Fibroblast of skin of right biceps (primary cell): Measurements from ENCODE around the gene ATRN.
"Not testable (repeated sequence)": the region's sequence is repeated elsewhere in the genome, so short reads cannot be mapped to it uniquely, and the experiment has no call there.

ENCODE experiments used
- DNase-seq: peaks from one replicate; pipeline ENCODE4 v3.0.0-alpha.2; 2013

ATRN gene

GRCh38 chr20:3576363-3576762, 105.5 kb downstream of the ATRN start:
- DNase-seq, result no peak

DNA sequence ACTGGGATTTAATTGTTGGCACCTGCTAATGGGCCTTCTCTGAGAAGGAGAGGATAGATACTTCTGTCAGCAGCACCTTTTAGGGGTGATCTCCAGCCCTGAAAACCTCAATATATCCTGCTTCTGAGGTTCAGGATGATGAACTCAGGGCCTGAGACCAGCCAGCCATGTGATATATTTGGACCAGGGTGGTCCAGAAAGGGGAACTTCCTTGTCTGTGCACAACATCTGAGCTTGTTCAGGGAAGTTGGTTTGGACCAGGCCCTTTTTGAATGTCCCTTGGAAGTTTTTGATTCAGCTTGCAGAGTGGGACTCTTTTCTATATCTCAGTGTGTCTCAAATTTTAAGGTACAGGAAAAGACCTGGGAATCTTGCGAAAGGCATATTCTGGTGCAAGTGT, 106.5 kb downstream of the ATRN start:
- no peak for DNase-seq

- DNase-seq, result no peak
These were observed 109.6 kb downstream of the ATRN start for GRCh38 chr20:3580412-3580811.

DNA sequence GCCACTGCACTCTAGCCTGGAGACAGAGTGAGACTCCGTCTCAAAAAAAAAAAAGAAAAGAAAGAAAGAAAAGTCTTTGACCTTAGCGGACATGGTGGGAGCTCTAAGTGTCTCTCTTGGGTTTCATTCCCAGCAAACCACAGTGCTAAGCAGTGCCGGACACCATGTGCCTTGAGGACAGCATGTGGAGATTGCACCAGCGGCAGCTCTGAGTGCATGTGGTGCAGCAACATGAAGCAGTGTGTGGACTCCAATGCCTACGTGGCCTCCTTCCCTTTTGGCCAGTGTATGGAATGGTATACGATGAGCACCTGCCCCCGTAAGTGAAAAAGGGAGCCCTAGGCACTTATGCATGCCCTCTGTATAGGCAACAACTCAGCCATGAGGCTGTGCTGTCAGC, 112.9 kb downstream of the ATRN start:
- no peak for DNase-seq

GRCh38 chr20:3586093-3586492, 115.3 kb downstream of the ATRN start:
- DNase-seq, result no peak

GRCh38 chr20:3590164-3590563, 119.3 kb downstream of the ATRN start:
- DNase-seq, result no peak

DNA sequence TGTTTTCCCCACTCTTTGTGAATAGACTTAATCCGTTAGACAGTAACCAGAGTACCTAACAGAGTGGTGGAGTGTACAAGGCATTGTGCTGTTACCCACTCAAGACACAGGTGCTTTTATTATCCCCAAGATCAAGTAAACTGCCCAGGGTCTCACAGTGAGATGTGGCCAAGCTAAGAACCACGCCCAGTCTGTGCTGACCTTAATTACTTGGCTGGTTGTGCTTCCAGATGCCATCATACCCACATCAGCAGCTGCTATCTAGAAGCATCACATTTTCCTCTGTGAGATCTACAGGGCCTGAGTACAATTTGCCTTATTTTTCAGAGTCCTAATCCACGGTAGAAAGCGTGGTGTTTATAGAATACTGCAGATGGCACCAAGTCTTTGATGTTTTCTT, 122.1 kb downstream of the ATRN start:
- DNase-seq, result no peak

- no peak for DNase-seq
These were observed 124.7 kb downstream of the ATRN start for GRCh38 chr20:3595541-3595940.

- no peak for DNase-seq
These were observed 132.3 kb downstream of the ATRN start for GRCh38 chr20:3603108-3603507.

DNA sequence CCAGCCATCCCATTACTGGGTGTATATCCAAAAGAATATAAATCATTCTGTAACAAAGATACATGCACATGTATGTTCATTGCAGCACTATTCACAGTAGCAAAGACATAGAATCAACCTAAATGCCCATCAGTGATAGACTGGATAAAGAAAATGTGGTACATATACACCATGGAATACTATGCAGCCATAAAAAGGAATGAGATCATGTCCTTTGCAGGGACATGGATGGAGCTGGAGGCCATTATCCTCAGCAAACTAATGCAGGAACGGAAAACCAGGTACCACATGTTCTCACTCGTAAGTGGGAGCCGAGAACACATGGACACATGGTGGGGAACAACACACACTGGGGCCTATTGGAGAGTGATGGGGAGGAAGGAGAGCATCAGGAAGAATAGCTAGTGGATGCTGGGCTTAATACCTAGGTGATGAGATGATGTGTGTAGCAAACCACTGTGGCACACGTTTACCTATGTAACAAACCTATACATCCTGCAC, 134.6 kb downstream of the ATRN start:
- DNase-seq, result not testable (repeated sequence)

DNA sequence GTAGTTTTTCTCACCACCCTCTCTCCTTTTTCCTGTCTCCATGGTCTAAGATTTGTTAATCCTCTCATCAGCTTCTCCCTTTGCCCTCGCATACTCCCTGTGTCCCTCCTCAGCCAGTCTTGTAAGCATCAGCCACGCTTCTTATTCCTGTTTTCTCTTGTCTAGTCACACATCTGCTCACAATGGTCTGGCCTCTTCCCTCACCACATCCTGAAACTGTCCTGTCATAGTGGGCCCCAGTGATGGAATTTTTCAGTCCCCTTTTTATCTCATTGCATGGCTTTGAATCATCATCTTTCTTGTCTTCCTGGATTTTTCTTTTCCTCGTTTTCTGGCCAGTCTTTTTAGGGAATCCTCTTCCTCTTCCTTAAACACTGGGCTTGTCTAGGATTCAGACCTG, 135.2 kb downstream of the ATRN start:
- DNase-seq, result peak; percentile 66

- no peak for DNase-seq
These were observed 141.1 kb downstream of the ATRN start for GRCh38 chr20:3611901-3612300.

DNA sequence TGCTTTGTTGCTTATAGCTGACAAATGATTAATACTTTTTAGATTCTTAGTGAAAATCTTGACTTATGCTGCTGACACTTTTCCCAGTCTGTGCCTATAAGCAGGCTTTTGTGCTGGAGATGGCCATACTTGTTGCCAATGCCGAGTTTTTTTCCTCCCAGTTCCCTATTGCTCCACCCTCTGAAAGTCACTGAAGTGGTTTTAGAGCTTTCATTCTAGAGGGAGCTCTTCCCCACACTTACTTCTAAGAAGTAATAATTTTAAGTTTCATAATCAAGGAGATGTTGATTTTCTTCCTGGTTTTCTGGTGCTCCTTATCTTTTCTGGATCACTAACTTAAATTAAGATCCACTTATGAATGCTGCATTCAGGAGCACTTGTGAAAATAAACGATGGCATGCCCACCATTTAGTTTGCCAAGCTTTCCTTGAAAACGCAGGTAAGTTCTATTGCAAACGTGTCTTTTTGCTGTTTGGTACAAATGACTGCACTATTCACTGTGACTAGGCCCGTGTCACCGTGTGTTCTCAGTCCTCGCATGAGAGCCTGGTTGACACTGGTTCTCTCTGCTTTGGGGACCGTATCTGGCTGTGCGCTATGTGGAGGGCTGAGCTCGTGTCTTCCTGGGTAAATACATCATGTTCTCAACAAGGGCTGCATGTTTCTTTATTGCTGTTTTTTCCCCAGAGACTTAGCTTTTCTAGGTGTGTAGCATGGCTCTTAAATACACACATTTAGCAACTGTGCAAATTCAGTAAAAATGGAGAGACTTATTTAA, 142.2 kb downstream of the ATRN start:
- DNase-seq, result no peak

DNA sequence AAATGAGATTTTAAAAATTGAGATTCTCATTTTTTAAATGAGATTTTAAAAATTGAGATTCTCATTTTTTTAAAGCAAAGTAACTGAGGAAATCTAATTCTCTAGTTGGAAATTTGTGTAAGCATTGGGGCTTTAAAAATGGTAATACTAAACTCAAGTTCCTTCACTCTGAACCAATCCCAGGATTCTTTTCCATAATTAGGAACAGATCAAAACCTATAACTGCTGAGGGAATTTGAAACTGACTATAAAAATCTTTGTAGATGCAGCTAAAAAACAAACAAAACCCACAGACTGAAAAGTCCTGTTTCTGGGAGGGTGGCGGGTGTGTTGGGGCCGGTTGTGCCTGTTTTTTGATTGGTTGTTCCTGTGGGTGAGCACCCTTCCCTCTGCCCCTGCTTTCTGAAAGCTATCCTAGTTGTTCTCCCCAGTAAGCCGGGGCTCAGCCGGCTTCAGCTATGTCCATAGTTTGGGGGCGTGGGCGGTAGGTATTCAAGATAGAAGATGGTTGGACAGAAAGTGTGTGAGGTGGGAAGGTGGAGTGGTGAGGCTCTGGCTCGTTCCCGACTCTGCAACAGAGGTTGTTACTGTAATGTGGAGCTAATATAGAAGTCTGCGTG, 143.1 kb downstream of the ATRN start:
- DNase-seq, result peak; percentile 29

DNA sequence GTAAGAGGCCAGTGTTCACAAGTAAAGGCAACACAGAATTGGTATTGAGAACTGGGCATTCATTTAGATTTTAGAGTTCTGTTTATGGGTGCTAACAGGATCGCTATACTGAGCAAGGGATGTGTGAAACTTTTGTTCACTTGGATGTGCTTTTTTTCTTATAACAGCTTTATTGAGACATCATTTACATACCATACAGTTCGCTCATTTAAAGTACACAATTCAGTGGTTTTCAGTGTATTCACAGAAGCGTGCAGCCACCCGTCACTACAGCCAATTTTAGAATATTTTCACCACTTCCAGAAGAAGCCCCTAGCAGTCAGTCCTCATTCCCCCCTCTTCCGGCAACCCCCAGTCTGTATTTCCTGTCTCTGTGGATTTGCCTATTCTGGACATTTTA, 143.6 kb downstream of the ATRN start:
- peak; percentile 60 for DNase-seq

- DNase-seq, result not testable (repeated sequence)
These were observed 144.5 kb downstream of the ATRN start for GRCh38 chr20:3615171-3615840.

GRCh38 chr20:3616250-3616649, 145.4 kb downstream of the ATRN start:
- peak; percentile 37 for DNase-seq

DNA sequence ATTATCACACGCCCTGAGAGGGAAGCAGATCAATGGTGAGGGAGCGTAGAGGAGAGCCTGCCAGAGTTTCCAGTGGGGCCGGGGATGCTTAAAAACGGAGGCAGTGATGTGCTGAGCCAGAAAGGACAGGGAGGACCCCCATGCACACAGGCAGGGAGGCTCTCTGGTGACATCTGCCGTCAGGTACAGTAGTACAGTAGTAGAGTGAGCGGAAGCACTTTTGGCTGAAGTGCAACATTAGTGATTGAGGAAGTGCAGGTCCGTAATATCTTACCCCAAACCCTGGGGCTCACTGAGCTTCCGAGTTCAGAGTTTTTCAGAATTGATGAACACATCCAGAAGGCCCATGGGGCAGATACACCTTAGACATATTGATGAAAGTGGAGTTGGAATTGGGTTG, 150.3 kb downstream of the ATRN start:
- no peak for DNase-seq

DNA sequence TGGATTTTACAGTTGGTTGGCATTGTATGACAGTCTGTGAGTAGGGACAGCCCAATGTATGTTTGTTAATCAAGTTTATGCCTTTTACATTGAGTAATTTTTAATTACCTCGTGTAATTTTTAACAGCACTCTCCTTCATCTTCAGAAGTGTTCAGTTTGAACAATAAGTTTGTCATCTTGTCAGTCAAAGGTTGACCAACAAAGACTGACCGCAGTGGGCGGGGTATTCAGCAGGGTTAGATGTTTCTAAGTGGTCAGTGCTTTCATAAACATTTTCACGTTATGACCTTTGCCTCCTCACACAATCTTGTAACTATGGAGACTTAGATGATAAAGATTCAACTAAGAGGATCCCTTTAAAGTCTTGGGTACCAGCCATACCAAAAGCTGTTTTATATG, 151.6 kb downstream of the ATRN start:
- DNase-seq, result no peak

DNA sequence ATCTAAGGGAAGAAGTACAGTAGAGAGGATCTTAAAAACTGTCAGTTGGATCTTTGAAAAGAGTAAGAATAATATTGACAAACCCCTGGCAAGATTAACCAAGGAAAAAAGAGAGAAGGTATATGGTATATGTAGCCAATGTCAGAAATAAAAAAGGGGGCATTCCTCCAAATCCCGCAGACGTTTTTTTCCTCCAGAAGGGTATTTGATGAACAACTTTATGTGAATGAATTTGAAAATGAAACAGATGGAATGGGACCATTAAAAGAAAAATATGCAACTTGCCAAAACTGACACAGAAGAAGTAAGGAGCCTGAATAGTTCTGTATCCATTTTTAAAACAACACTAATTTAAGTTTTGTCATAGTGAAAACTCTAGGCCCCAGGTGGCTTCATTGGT, 156.7 kb downstream of the ATRN start:
- DNase-seq, result no peak

DNA sequence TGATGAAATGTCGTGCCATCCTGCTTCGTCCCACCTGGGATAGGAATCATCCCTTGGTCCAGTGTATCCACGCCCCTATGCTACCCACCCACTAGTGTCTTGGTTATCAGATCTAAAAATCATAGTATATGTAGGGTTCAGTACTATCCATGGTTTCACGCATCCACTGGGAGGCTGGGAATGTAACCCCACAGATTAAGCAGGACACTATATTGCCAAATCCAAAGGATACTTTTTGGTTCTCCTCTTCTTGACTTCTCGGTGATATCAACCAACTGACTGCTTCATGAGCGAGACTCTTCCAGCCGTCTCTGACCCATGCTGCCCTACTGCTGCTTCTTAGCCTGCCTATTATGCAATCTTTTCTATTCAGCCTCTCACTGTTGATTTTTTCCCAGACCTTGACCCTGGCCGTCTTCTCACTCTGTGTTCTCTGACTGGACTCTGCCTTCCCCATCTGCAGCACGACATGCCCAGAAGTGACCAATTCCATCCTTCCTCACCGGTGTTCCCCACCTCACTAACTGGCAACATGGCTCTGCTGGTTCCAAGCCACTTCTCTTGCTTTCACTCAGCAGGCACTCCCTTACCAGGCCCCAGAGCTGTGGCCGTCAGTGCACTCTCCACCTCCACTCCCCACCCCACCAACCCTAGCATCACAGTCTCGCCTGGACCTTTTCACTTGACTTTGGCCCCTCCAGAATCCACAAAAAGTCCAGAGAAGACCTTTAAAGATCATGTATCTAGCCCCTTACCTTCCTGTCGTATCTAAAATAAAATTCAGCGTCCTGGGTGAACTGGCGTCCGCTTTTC, 157.9 kb downstream of the ATRN start:
- DNase-seq, result no peak

- DNase-seq, result peak; percentile 36
These were observed 159.1 kb downstream of the ATRN start for GRCh38 chr20:3629893-3630292.

DNA sequence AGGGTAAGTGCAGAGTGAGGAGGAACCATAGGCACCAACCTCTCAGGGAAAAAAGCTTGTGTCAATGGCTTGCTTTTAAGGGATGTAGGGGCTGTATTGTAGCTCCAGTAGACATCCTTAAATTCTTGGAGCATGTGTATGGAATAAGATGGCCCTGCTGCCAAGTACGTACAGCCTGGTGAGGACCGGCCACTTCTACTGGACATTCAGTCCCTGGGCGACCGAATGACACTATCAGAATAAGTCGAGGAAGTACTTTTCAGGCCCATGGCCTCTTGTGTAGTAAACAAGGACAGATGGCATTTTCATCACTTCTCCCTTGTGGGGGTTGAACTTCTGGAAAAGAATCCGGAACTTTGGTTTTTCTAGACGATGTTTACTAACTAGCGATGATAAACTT, 159.6 kb downstream of the ATRN start:
- DNase-seq, result no peak
